ENCODE measurements around the gene C11orf52.
A peak's percentile ranks its signal among the peaks of the same experiment; 100 is the strongest.
"Not testable (repeated sequence)": the region's sequence is repeated elsewhere in the genome, so short reads cannot be mapped to it uniquely, and the experiment has no call there.

C11orf52 gene

GRCh38 chr11:111913031-111913861 lies 5.5 kb upstream of the C11orf52 start:
- DNase-seq: no peak

GRCh38 chr11:111913997-111914396 lies 4.7 kb upstream of the C11orf52 start:
- no peak for DNase-seq

GRCh38 chr11:111916768-111917167 lies 1.9 kb upstream of the C11orf52 start:
- DNase-seq: no peak

- no peak for DNase-seq
Measured at GRCh38 chr11:111917312-111917711, 1.4 kb upstream of the C11orf52 start.

GRCh38 chr11:111917788-111918187 lies 925 bp upstream of the C11orf52 start:
- no peak for DNase-seq

GRCh38 chr11:111920908-111921307 lies 2.2 kb downstream of the C11orf52 start:
- DNase-seq: no peak

GRCh38 chr11:111921541-111922230 lies 3.0 kb downstream of the C11orf52 start:
- no peak for DNase-seq

GRCh38 chr11:111922803-111923202 lies 4.1 kb downstream of the C11orf52 start:
- no peak for DNase-seq

GRCh38 chr11:111923351-111923788 lies 4.7 kb downstream of the C11orf52 start:
- no peak for DNase-seq

GRCh38 chr11:111923951-111924350 lies 5.2 kb downstream of the C11orf52 start:
- DNase-seq: no peak

- no peak for DNase-seq
Measured at GRCh38 chr11:111925953-111926352, 7.2 kb downstream of the C11orf52 start.

- DNase-seq: peak; percentile 93
Measured at GRCh38 chr11:111926505-111927391, 8.0 kb downstream of the C11orf52 start.

GRCh38 chr11:111930472-111930871 lies 11.8 kb downstream of the C11orf52 start:
- DNase-seq: no peak

GRCh38 chr11:111932611-111932950 lies 13.9 kb downstream of the C11orf52 start:
- DNase-seq: no peak

- DNase-seq: not testable (repeated sequence)
Measured at GRCh38 chr11:111933176-111933575, 14.5 kb downstream of the C11orf52 start.

- DNase-seq: peak; percentile 31
Measured at GRCh38 chr11:111933872-111934271, 15.2 kb downstream of the C11orf52 start.

GRCh38 chr11:111934306-111934705 lies 15.6 kb downstream of the C11orf52 start:
- no peak for DNase-seq

GRCh38 chr11:111935317-111936039 lies 16.8 kb downstream of the C11orf52 start:
- peak; percentile 39 for DNase-seq

GRCh38 chr11:111936040-111936540 lies 17.4 kb downstream of the C11orf52 start:
- no peak for DNase-seq

GRCh38 chr11:111937461-111937769 lies 18.7 kb downstream of the C11orf52 start:
- DNase-seq: no peak

GRCh38 chr11:111937844-111938243 lies 19.1 kb downstream of the C11orf52 start:
- DNase-seq: no peak

- DNase-seq: peak; percentile 93
Measured at GRCh38 chr11:111938687-111939160, 20.0 kb downstream of the C11orf52 start.

Data from MV-4-11 (cell line).